BLaER1 (cell line): ENCODE data around the gene CASK.

ENCODE experiments used
- H3K27ac ChIP-seq: shearing (Covaris generic); formaldehyde crosslinking; 2 replicates; pipeline ENCODE4 v1.8.1; 2022
- H3K27me3 ChIP-seq: shearing (Covaris generic); formaldehyde crosslinking; 2 replicates; pipeline ENCODE4 v1.8.1; 2022
- H3K36me3 ChIP-seq: shearing (Covaris generic); formaldehyde crosslinking; 2 replicates; pipeline ENCODE4 v1.8.1; 2022
- H3K4me1 ChIP-seq: shearing (Covaris generic); formaldehyde crosslinking; 2 replicates; pipeline ENCODE4 v1.8.1; 2022
- H3K4me2 ChIP-seq: shearing (Covaris generic); formaldehyde crosslinking; 2 replicates; pipeline ENCODE4 v1.8.1; 2022
- H3K4me3 ChIP-seq: shearing (Covaris generic); formaldehyde crosslinking; 2 replicates; pipeline ENCODE4 v1.8.1; 2022
- H3K9ac ChIP-seq: shearing (Covaris generic); formaldehyde crosslinking; 2 replicates; pipeline ENCODE4 v1.8.1; 2022
- H3K9me3 ChIP-seq: shearing (Covaris generic); formaldehyde crosslinking; 2 replicates; pipeline ENCODE4 v1.8.1; 2022
- H4K20me1 ChIP-seq: shearing (Covaris generic); formaldehyde crosslinking; 2 replicates; pipeline ENCODE4 v1.8.1; 2022
- Cebpa-rat ChIP-seq: shearing (Covaris generic); IDR thresholded peaks from 2 replicates; pipeline ENCODE4 v1.8.1; 2022

CASK gene

DNA sequence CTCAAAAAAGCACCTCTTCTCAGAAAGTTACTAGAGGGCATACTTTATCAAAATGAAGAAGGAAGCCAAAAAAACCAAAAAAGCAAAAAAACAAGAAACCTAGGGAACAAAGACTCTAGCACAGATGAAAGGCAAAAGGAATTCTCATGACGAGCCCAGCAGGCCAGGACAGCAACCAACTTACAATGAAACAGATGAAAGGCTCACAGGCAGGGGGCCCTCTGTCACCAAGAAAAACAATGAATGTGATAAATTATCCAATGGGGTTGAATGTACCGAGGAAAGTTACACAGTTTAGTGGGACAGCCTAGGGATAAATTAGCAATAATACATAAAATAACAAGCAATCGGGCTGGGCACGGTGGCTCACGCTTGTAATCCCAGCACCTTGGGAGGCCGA is 120.4 kb downstream of the CASK start:
- Histone ChIP-seq H3K4me3 (no peak overlapping the region), H4K20me1 (peaks cover 12% of the 10 kb centered on the region; the same call in 1 of the 2 replicates), H3K9me3 (peaks cover 28% of the 10 kb centered on the region), H3K36me3 (no peaks in the 10 kb centered on the region), H3K4me2 (no peak overlapping the region), H3K9ac (no peak overlapping the region), H3K4me1 (no peaks in the 10 kb centered on the region), H3K27me3 (peaks cover 80% of the 10 kb centered on the region), H3K27ac (no peak overlapping the region)
- TF ChIP-seq Cebpa-rat, result no peak

DNA sequence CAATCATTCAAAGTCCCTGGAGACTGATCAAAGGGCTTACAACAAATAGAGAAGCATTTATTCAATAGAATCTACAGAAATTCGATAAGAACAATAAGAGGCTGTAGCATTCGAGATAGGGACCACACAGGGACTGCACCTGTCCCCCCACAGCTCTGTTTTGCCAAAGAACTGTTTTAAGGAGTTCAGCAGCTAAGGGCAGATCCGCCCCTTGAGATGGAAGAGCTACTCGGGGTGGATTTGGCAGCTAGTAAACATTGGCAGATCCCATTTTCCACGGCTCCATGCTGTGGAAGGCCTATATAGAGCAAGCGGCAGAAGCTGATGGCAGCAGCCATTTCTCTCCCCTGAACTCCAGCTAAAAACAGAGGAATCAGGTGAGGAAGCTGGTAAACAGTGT is 123.7 kb downstream of the CASK start:
- H3K4me3 ChIP-seq, result no peak overlapping the region
- no peak for TF ChIP-seq Cebpa-rat
- no peak overlapping the region for H3K27ac ChIP-seq

DNA sequence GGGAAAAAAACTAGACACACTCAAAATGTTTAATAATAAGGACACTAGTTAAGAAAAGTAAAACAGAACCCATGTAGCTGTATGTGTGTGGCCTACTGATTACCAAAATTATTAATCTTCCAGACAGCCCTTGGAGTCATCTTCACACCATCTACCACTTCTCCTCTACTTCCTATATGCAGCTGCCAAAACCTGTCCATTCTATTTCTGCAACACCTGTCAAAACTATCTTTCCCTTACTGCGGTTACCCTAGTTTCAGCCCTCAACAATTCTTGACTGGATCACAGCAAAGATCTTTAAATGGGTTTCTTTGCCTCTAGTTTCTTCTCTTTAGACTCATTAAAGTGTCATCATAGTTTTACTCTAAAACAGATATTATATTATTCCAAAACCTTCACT is 126.8 kb downstream of the CASK start:
- Histone ChIP-seq H3K4me1 (no peaks in the 10 kb centered on the region), H3K4me3 (no peak overlapping the region), H4K20me1 (peaks cover 40% of the 10 kb centered on the region), H3K4me2 (no peak overlapping the region), H3K27ac (no peak overlapping the region), H3K27me3 (peaks cover 83% of the 10 kb centered on the region), H3K9me3 (peaks cover 10% of the 10 kb centered on the region), H3K36me3 (no peaks in the 10 kb centered on the region), H3K9ac (no peak overlapping the region)
- no peak for TF ChIP-seq Cebpa-rat

More for the DNA sequence above, 123.7 kb downstream of the CASK start:
- Histone ChIP-seq H3K27me3 (peaks cover 86% of the 10 kb centered on the region), H3K9ac (no peak overlapping the region), H3K4me2 (no peak overlapping the region), H3K9me3 (peaks cover 28% of the 10 kb centered on the region), H3K36me3 (no peaks in the 10 kb centered on the region), H3K4me1 (no peaks in the 10 kb centered on the region), H4K20me1 (peaks cover 34% of the 10 kb centered on the region)

- Histone ChIP-seq H4K20me1 (peaks cover 40% of the 10 kb centered on the region), H3K9ac (no peak overlapping the region)
Observed at GRCh38 chrX:41796046-41796445, 127.3 kb downstream of the CASK start.

DNA sequence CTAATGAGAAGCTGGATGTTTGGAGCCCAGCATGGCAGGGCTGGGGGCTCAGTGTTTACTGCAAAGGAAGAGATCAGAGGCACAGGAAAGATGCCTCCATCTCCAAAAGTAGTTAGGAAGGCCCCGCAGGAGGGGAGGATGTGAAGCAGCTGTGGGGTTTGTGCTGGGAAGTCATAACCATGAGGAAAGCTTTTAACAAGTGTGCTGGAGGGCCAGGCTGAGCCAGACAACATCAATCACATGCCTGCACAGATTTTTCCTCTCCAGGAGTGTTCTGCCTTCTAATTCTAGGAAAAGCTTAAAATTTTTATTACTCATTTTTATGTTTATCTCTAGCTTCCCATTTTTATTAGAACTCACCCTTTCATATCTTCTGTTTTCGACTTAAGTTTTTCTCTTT is 134.0 kb downstream of the CASK start:
- Histone ChIP-seq H4K20me1 (0 out of 2 replicates have a peak, but pooled peaks cover 18% of the 10 kb centered on the region), H3K4me3 (no peak overlapping the region), H3K9me3 (no peaks in the 10 kb centered on the region), H3K36me3 (peaks cover 5% of the 10 kb centered on the region), H3K4me1 (no peaks in the 10 kb centered on the region), H3K4me2 (no peak overlapping the region), H3K9ac (no peak overlapping the region), H3K27me3 (peaks cover 82% of the 10 kb centered on the region), H3K27ac (no peak overlapping the region)
- TF ChIP-seq Cebpa-rat, result no peak

More at GRCh38 chrX:41796046-41796445, 127.3 kb downstream of the CASK start:
- no peak overlapping the region for H3K4me3 ChIP-seq
- H3K27ac ChIP-seq, result no peak overlapping the region
- H3K36me3 ChIP-seq, result no peaks in the 10 kb centered on the region
- H3K4me2 ChIP-seq, result no peak overlapping the region
- TF ChIP-seq Cebpa-rat, result no peak
- H3K27me3 ChIP-seq, result peaks cover 82% of the 10 kb centered on the region
- no peaks in the 10 kb centered on the region for H3K4me1 ChIP-seq
- H3K9me3 ChIP-seq, result peaks cover 4% of the 10 kb centered on the region

- H3K27ac ChIP-seq, result no peak overlapping the region
- H3K9ac ChIP-seq, result no peak overlapping the region
- TF ChIP-seq Cebpa-rat, result no peak
Observed at GRCh38 chrX:41785685-41786084, 137.7 kb downstream of the CASK start.

DNA sequence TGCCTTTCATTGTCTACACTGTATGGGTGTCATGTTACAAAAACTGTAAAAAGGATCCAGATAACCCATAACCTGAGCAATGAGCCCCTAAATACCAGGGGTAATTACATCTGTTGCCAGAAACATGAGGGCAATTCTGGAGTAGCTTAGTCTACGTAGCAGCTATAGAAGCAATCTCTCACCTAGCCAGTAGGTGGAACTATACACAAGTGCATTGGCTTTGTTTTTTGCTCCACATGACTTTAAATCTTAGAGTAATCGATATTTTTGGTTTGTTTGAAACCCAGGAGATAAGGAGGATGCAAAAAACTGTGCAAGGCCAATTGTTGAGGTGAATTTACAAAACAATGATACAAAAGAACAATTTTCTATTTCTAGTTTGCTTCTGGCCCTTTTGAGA is 141.9 kb downstream of the CASK start:
- no peak overlapping the region for H3K4me2 ChIP-seq
- 0 out of 2 replicates have a peak, but pooled peaks cover 13% of the 10 kb centered on the region for H4K20me1 ChIP-seq
- H3K36me3 ChIP-seq, result peaks cover 5% of the 10 kb centered on the region
- no peak overlapping the region for H3K4me3 ChIP-seq
- H3K4me1 ChIP-seq, result no peaks in the 10 kb centered on the region
- peaks cover 76% of the 10 kb centered on the region for H3K27me3 ChIP-seq
- no peaks in the 10 kb centered on the region for H3K9me3 ChIP-seq
- no peak overlapping the region for H3K9ac ChIP-seq
- TF ChIP-seq Cebpa-rat, result no peak
- H3K27ac ChIP-seq, result no peak overlapping the region

More at GRCh38 chrX:41785685-41786084, 137.7 kb downstream of the CASK start:
- H4K20me1 ChIP-seq, result 0 out of 2 replicates have a peak, but pooled peaks cover 14% of the 10 kb centered on the region
- H3K27me3 ChIP-seq, result peaks cover 91% of the 10 kb centered on the region
- peaks cover 5% of the 10 kb centered on the region for H3K36me3 ChIP-seq
- H3K4me3 ChIP-seq, result no peak overlapping the region
- no peaks in the 10 kb centered on the region for H3K9me3 ChIP-seq
- H3K4me2 ChIP-seq, result no peak overlapping the region
- no peaks in the 10 kb centered on the region for H3K4me1 ChIP-seq

DNA sequence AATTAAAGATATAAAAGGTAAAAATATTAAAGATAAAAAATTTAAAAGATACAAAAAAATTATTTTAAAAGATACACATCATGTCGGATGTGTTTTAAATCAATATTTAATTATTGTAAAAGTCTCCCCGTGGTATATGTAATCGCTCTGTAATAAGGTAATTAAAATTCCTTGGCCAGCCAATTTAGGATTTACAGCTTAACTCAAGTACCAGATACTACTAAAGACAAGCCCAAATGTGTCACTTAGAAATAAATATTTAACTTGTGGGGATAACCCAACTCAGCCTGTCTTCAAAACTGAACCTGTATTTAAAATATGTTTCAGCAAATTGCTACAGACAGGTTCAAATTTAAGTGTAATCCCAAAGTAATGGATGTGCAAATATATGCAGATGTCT is 143.4 kb downstream of the CASK start:
- Histone ChIP-seq H4K20me1 (0 out of 2 replicates have a peak, but pooled peaks cover 13% of the 10 kb centered on the region), H3K4me3 (no peak overlapping the region), H3K4me1 (no peaks in the 10 kb centered on the region), H3K27ac (no peak overlapping the region), H3K36me3 (no peaks in the 10 kb centered on the region), H3K27me3 (peaks cover 60% of the 10 kb centered on the region), H3K4me2 (no peak overlapping the region), H3K9me3 (no peaks in the 10 kb centered on the region), H3K9ac (no peak overlapping the region)
- TF ChIP-seq Cebpa-rat, result no peak

- Histone ChIP-seq H3K27ac (no peak overlapping the region), H3K27me3 (peaks cover 52% of the 10 kb centered on the region), H3K9me3 (no peaks in the 10 kb centered on the region), H3K4me2 (no peak overlapping the region), H3K4me3 (no peak overlapping the region), H3K9ac (no peak overlapping the region), H4K20me1 (0 out of 2 replicates have a peak, but pooled peaks cover 13% of the 10 kb centered on the region), H3K4me1 (no peaks in the 10 kb centered on the region), H3K36me3 (no peaks in the 10 kb centered on the region)
- no peak for TF ChIP-seq Cebpa-rat
Observed at GRCh38 chrX:41779030-41779564, 144.3 kb downstream of the CASK start.

DNA sequence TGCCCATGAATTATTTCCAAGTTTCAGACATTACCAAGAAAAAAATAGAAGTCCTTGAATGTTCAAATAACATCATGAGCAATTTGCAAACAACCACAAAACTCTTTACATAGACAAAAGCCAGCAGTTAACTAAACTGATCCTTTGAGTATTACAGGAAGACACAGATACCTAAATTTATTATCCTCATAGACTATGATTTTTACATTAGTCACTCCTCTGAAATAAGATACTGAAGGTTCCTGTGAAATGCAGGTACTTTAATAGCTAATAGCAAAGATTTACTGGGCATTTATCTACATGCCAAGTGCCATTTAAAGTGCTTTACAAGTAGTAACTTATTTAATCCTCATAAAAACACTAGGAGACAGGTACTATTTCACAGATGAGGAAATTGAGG is 161.7 kb downstream of the CASK start:
- Histone ChIP-seq H3K4me2 (no peak overlapping the region), H3K36me3 (no peaks in the 10 kb centered on the region), H3K4me1 (no peaks in the 10 kb centered on the region), H3K27me3 (peaks cover 86% of the 10 kb centered on the region), H3K9me3 (no peaks in the 10 kb centered on the region), H3K9ac (no peak overlapping the region), H4K20me1 (peaks cover 37% of the 10 kb centered on the region; the same call in 1 of the 2 replicates), H3K27ac (no peak overlapping the region), H3K4me3 (no peak overlapping the region)
- no peak for TF ChIP-seq Cebpa-rat
